GM23338 (cell line): ENCODE measurements around the gene CLDN3. TPM values are rescaled to one million over a fixed set of nuclear protein-coding genes. Genes with fewer than 3 reads are reported as not detected.

ENCODE experiments used
- ATAC-seq: fragments of 200-7000 bp; cut with Tn5 transposase; 3 replicates; pipeline ENCODE4 v1.9.1; 2020
- DNase-seq: peaks from one replicate; pipeline ENCODE4 v3.0.0-alpha.2; 2015; ENCODE audit warnings: low spot score
- H2AFZ ChIP-seq: fragments of 200-600 bp; sonication (generic); 2 replicates; pipeline ENCODE4 v1.8.0; 2016; ENCODE audit warnings: antibody characterized with exemption, mild to moderate bottlenecking, moderate library complexity
- H3F3A ChIP-seq: fragments of 200-600 bp; sonication (generic); replicated peaks from 2 replicates; pipeline ENCODE4 v1.8.0; 2017; ENCODE audit warnings: antibody characterized with exemption, mixed run types, low read depth
- H3K27ac ChIP-seq: fragments of 200-600 bp; sonication (generic); 2 replicates; pipeline ENCODE4 v1.6.1; 2016; ENCODE audit warnings: low read depth
- H3K27me3 ChIP-seq: fragments of 200-600 bp; sonication (generic); 2 replicates; pipeline ENCODE4 v1.8.0; 2016; ENCODE audit warnings: mild to moderate bottlenecking, mixed run types, moderate library complexity; ENCODE audit not compliant: insufficient read depth
- H3K36me3 ChIP-seq: fragments of 200-600 bp; sonication (generic); 2 replicates; pipeline ENCODE4 v1.8.0; 2016; ENCODE audit warnings: mild to moderate bottlenecking; ENCODE audit not compliant: insufficient read depth
- H3K4me1 ChIP-seq: fragments of 200-600 bp; sonication (generic); 2 replicates; pipeline ENCODE4 v1.8.0; 2016; ENCODE audit warnings: mild to moderate bottlenecking, moderate library complexity; ENCODE audit not compliant: insufficient read depth
- H3K4me2 ChIP-seq: fragments of 200-600 bp; sonication (generic); 2 replicates; pipeline ENCODE4 v1.7.1; 2017; ENCODE audit warnings: mixed run types
- H3K4me3 ChIP-seq: fragments of 200-600 bp; sonication (generic); 2 replicates; pipeline ENCODE4 v1.6.1; 2016; ENCODE audit warnings: mixed run types
- H3K79me2 ChIP-seq: fragments of 200-600 bp; sonication (generic); replicated peaks from 2 replicates; pipeline ENCODE4 v1.8.0; 2017; ENCODE audit warnings: mild to moderate bottlenecking; ENCODE audit not compliant: insufficient read depth
- H3K9me2 ChIP-seq: fragments of 200-600 bp; sonication (generic); 2 replicates; pipeline ENCODE4 v1.8.0; 2017; ENCODE audit not compliant: insufficient read depth
- H4K20me1 ChIP-seq: fragments of 200-600 bp; sonication (generic); replicated peaks from 2 replicates; pipeline ENCODE4 v1.8.0; 2017; ENCODE audit warnings: mild to moderate bottlenecking; ENCODE audit not compliant: insufficient read depth
- H3K27ac Mint-ChIP-seq: 2 replicates; pipeline ENCODE4 v1.8.0; 2020; ENCODE audit warnings: inconsistent platforms, mild to moderate bottlenecking, moderate library complexity, mixed read lengths
- H3K27me3 Mint-ChIP-seq: 3 replicates; pipeline ENCODE4 v1.8.0; 2022; ENCODE audit warnings: low read depth, mild to moderate bottlenecking, moderate library complexity, mixed read lengths, inconsistent platforms; ENCODE audit not compliant: insufficient read depth, poor library complexity
- H3K36me3 Mint-ChIP-seq: 3 replicates; pipeline ENCODE4 v1.8.0; 2021; ENCODE audit warnings: low read depth, mild to moderate bottlenecking, inconsistent platforms, moderate library complexity, mixed read lengths
- H3K4me1 Mint-ChIP-seq: 3 replicates; pipeline ENCODE4 v1.8.0; 2020; ENCODE audit warnings: mild to moderate bottlenecking, inconsistent platforms, mixed read lengths
- H3K4me3 Mint-ChIP-seq: 3 replicates; pipeline ENCODE4 v1.8.0; 2021; ENCODE audit warnings: moderate library complexity, mild to moderate bottlenecking, inconsistent platforms, mixed read lengths
- H3K9me3 Mint-ChIP-seq: 3 replicates; pipeline ENCODE4 v1.8.0; 2020; ENCODE audit warnings: moderate library complexity, mild to moderate bottlenecking, inconsistent platforms, mixed read lengths
- CREB1 ChIP-seq: fragments of 250-450 bp; sonication (Bioruptor Pico); IDR thresholded peaks from 2 replicates; pipeline ENCODE4 v1.5.0; 2020; ENCODE audit warnings: low read depth, mild to moderate bottlenecking, moderate library complexity
- EZH2phosphoT487 ChIP-seq: fragments of 200-600 bp; sonication (generic); IDR thresholded peaks from one replicate; pipeline ENCODE4 v1.8.1; 2018; ENCODE audit warnings: antibody characterized with exemption; ENCODE audit not compliant: unreplicated experiment
- JUNB ChIP-seq: IDR thresholded peaks from one replicate; pipeline ENCODE4 v1.6.1; 2016; ENCODE audit warnings: antibody characterized with exemption; ENCODE audit not compliant: unreplicated experiment
- NANOG ChIP-seq: IDR thresholded peaks from 2 replicates; pipeline ENCODE4 v1.6.1; 2016; ENCODE audit warnings: antibody characterized with exemption, borderline replicate concordance
- POLR2AphosphoS5 ChIP-seq: IDR thresholded peaks from 2 replicates; pipeline ENCODE4 v1.6.1; 2016; ENCODE audit warnings: antibody characterized with exemption, low read depth
- STAT1 ChIP-seq: IDR thresholded peaks from one replicate; pipeline ENCODE4 v1.6.1; 2016; ENCODE audit warnings: antibody characterized with exemption; ENCODE audit not compliant: unreplicated experiment
- ZNF114 ChIP-seq: fragments of 250-450 bp; sonication (Bioruptor Pico); IDR thresholded peaks from 2 replicates; pipeline ENCODE4 v1.5.0; 2020; ENCODE audit warnings: mild to moderate bottlenecking, moderate library complexity
- polyA plus RNA-seq: library from polyadenylated mRNA; unstranded; fragments of >200 nt; fragmentation: Nextera tagmentation; extraction: Ambion mirVana; gene quantifications from 2 replicates; pipeline ENCODE4 v1.2.1, GENCODE V29; 2016
- total RNA-seq: library from RNA; depleted of rRNA; stranded (reverse); fragments of >200 nt; shearing (Covaris generic); gene quantifications from 2 replicates; pipeline ENCODE4 v1.2.3, GENCODE V29; 2014
- TF ChIP-seq, protein P1 (sequence below): IDR thresholded peaks from one replicate; pipeline ENCODE4 v1.6.1; 2018; ENCODE audit warnings: antibody characterized with exemption; ENCODE audit not compliant: unreplicated experiment
- TF ChIP-seq, protein P2 (sequence below), 2 experiments: fragments of 200-600 bp in 1 of 2; sonication (generic) in 1 of 2; conservative IDR thresholded peaks; 2 replicates each; pipeline versions ENCODE4 v1.5.1 to v1.6.1; 2016 to 2017; ENCODE audit warnings: antibody characterized with exemption in 2 of 2, low read depth in 2 of 2, mild to moderate bottlenecking in 2 of 2, moderate library complexity in 1 of 2
- TF ChIP-seq, protein P3 (sequence below): IDR thresholded peaks from 2 replicates; pipeline ENCODE4 v1.6.1; 2016; ENCODE audit warnings: antibody characterized with exemption

Gene CLDN3
- total and polyA plus RNA-seq, 2 experiments from 2014 or later = 20.1 to 27.7 TPM

DNA sequence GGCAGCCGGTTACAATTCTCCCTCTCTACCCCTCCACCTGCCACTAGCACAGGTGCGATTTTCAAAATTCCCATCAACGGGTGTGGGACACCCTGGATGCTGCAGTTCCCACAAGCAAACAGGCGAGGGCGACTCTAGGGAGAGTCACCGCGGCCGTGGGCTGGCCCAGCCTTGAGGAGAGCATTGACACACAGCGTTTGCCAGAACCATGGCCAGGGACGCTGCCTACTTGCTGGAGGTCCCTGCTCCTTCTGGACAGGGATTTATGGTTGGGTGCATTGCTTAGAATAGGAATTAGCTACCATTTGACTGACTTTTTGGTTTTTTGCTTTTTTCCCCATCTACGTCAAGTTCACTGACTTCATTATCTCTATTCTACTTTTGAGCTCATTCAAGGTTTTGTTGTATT, 41.7 kb upstream of the CLDN3 start (continued):
- TF ChIP-seq, protein P1, sequence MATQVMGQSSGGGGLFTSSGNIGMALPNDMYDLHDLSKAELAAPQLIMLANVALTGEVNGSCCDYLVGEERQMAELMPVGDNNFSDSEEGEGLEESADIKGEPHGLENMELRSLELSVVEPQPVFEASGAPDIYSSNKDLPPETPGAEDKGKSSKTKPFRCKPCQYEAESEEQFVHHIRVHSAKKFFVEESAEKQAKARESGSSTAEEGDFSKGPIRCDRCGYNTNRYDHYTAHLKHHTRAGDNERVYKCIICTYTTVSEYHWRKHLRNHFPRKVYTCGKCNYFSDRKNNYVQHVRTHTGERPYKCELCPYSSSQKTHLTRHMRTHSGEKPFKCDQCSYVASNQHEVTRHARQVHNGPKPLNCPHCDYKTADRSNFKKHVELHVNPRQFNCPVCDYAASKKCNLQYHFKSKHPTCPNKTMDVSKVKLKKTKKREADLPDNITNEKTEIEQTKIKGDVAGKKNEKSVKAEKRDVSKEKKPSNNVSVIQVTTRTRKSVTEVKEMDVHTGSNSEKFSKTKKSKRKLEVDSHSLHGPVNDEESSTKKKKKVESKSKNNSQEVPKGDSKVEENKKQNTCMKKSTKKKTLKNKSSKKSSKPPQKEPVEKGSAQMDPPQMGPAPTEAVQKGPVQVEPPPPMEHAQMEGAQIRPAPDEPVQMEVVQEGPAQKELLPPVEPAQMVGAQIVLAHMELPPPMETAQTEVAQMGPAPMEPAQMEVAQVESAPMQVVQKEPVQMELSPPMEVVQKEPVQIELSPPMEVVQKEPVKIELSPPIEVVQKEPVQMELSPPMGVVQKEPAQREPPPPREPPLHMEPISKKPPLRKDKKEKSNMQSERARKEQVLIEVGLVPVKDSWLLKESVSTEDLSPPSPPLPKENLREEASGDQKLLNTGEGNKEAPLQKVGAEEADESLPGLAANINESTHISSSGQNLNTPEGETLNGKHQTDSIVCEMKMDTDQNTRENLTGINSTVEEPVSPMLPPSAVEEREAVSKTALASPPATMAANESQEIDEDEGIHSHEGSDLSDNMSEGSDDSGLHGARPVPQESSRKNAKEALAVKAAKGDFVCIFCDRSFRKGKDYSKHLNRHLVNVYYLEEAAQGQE = peak; percentile 65
- TF ChIP-seq JUNB (no peak), ZNF114 (CRISPR knock-in tag) (no peak), EZH2phosphoT487 (no peak), CREB1 (CRISPR knock-in tag) (0 out of 2 replicates have a peak, but pooled peaks have one; percentile 5), POLR2AphosphoS5 (no peak)

DNA sequence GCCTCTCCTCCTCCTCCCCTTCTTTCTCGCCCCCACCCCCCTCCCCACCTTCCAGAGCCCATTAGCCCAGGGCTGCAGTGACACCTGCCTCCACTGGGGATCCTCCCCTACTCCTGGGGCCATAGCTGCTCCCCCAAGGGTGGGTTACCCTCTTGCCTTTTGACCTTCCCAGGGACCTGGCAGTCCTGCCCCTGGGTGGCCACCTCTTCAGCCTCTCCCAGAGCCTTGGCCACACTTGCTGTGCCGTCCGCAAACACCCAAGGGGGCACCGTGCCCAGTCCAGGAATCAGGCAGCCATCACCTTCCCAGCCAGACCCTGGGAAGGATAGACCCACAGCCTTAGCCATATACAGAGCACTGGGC, 40.9 kb upstream of the CLDN3 start:
- H3K36me3 Mint-ChIP-seq = no peaks in the 10 kb centered on the region
- no peak overlapping the region for H3K27ac Mint-ChIP-seq
- no peak overlapping the region for H3K4me3 ChIP-seq
- peaks cover 2% of the 10 kb centered on the region for H3K4me1 Mint-ChIP-seq
- H3K36me3 ChIP-seq = no peaks in the 10 kb centered on the region
- H3K79me2 ChIP-seq = no peaks in the 10 kb centered on the region
- H3K27ac ChIP-seq = no peak overlapping the region
- H4K20me1 ChIP-seq = no peaks in the 10 kb centered on the region
- H3K9me3 Mint-ChIP-seq = peaks cover 2% of the 10 kb centered on the region; the same call in 1 of the 3 replicates
- peak; percentile 86 for ATAC-seq
- H3K4me1 ChIP-seq = no peaks in the 10 kb centered on the region
- no peak for TF ChIP-seq JUNB
- TF ChIP-seq EZH2phosphoT487 = no peak
- TF ChIP-seq, protein P2, sequence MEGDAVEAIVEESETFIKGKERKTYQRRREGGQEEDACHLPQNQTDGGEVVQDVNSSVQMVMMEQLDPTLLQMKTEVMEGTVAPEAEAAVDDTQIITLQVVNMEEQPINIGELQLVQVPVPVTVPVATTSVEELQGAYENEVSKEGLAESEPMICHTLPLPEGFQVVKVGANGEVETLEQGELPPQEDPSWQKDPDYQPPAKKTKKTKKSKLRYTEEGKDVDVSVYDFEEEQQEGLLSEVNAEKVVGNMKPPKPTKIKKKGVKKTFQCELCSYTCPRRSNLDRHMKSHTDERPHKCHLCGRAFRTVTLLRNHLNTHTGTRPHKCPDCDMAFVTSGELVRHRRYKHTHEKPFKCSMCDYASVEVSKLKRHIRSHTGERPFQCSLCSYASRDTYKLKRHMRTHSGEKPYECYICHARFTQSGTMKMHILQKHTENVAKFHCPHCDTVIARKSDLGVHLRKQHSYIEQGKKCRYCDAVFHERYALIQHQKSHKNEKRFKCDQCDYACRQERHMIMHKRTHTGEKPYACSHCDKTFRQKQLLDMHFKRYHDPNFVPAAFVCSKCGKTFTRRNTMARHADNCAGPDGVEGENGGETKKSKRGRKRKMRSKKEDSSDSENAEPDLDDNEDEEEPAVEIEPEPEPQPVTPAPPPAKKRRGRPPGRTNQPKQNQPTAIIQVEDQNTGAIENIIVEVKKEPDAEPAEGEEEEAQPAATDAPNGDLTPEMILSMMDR (conservative IDR thresholded peaks at IDR 0.05; ENCODE audit: low read depth in 2 of 2) = peak; percentile 7 to 27; a peak in 2 of 4 replicates
- no peak for TF ChIP-seq STAT1
- TF ChIP-seq CREB1 (CRISPR knock-in tag) = no peak
- H3K9me2 ChIP-seq = no peaks in the 10 kb centered on the region
- peak overlapping the region; percentile 65 for H3K4me2 ChIP-seq
- H2AFZ ChIP-seq = no peak overlapping the region
- H3K27me3 ChIP-seq = no peaks in the 10 kb centered on the region
- no peak overlapping the region for H3K4me3 Mint-ChIP-seq
- H3K27me3 Mint-ChIP-seq = peaks cover 16% of the 10 kb centered on the region
- H3F3A ChIP-seq = no peaks in the 10 kb centered on the region
- peak; percentile 62 for DNase-seq

DNA sequence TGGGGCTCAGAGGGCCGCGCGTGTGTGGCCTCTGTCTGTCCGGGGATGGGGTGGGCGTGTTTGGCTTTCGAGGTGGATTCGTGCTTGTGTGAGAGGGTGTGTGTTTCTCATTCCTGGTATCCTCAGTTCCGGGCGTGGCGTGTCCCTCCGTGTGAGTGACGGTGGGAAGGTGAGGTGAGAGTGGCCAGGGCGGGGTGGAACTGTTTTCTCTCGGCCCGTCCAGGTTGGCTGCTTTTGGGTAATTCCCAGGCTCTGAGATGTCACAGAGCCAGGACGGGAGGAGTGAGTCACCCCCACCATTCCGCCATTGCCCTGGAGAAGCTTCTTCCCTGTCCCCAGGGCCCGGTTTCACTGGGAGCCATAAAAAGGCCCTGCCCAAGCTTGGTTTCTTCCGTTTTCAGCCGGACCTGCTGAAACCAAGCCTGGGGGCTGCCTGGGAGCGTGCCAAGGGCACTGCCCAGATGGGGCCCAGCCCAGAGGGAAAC, 39.4 kb upstream of the CLDN3 start:
- no peak overlapping the region for H3K27ac Mint-ChIP-seq
- H3K27me3 Mint-ChIP-seq = peaks cover 16% of the 10 kb centered on the region
- no peaks in the 10 kb centered on the region for H3K36me3 Mint-ChIP-seq
- Histone ChIP-seq H3K27me3 (no peaks in the 10 kb centered on the region), H3K9me2 (no peaks in the 10 kb centered on the region), H3K27ac (no peak overlapping the region), H3K4me2 (no peak overlapping the region), H3K79me2 (no peaks in the 10 kb centered on the region), H3K4me3 (no peak overlapping the region), H2AFZ (no peak overlapping the region), H3K36me3 (no peaks in the 10 kb centered on the region), H3K4me1 (no peaks in the 10 kb centered on the region), H4K20me1 (no peaks in the 10 kb centered on the region), H3F3A (no peaks in the 10 kb centered on the region)
- ATAC-seq = no peak
- no peak for DNase-seq
- H3K4me3 Mint-ChIP-seq = no peak overlapping the region
- H3K4me1 Mint-ChIP-seq = peaks cover 2% of the 10 kb centered on the region
- peaks cover 2% of the 10 kb centered on the region; the same call in 1 of the 3 replicates for H3K9me3 Mint-ChIP-seq
- TF ChIP-seq NANOG (no peak), EZH2phosphoT487 (no peak)
- TF ChIP-seq, protein P3, sequence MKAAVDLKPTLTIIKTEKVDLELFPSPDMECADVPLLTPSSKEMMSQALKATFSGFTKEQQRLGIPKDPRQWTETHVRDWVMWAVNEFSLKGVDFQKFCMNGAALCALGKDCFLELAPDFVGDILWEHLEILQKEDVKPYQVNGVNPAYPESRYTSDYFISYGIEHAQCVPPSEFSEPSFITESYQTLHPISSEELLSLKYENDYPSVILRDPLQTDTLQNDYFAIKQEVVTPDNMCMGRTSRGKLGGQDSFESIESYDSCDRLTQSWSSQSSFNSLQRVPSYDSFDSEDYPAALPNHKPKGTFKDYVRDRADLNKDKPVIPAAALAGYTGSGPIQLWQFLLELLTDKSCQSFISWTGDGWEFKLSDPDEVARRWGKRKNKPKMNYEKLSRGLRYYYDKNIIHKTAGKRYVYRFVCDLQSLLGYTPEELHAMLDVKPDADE = no peak
